T-helper 9 cell (primary cell): ENCODE results near the gene TES.
"Not testable (repeated sequence)": the region's sequence is repeated elsewhere in the genome, so short reads cannot be mapped to it uniquely, and the experiment has no call there.

Source experiments
- DNase-seq: peaks from one replicate; pipeline ENCODE4 v3.0.0-alpha.2; 2020

The TES gene

GRCh38 chr7:116292381-116292780 lies 82.0 kb downstream of the TES start:
- no peak for DNase-seq

GRCh38 chr7:116293139-116293538 lies 82.8 kb downstream of the TES start:
- DNase-seq = no peak

GRCh38 chr7:116293633-116294032 lies 83.3 kb downstream of the TES start:
- no peak for DNase-seq

- DNase-seq = not testable (repeated sequence)
Measured at GRCh38 chr7:116295903-116296302, 85.6 kb downstream of the TES start.

- no peak for DNase-seq
Measured at GRCh38 chr7:116298055-116298454, 87.7 kb downstream of the TES start.

- DNase-seq = no peak
Measured at GRCh38 chr7:116298576-116298975, 88.2 kb downstream of the TES start.

- no peak for DNase-seq
Measured at GRCh38 chr7:116305485-116306408, 95.4 kb downstream of the TES start.

- no peak for DNase-seq
Measured at GRCh38 chr7:116306409-116307048, 96.2 kb downstream of the TES start.

GRCh38 chr7:116307253-116307652 lies 96.9 kb downstream of the TES start:
- no peak for DNase-seq
